PC-9 (cell line): ENCODE results near the gene PPHLN1. TPM values are rescaled to one million over a fixed set of nuclear protein-coding genes. Genes with fewer than 3 reads are reported as not detected.
A peak's percentile ranks its signal among the peaks of the same experiment; 100 is the strongest.

Experiments
- Bru-seq: library from RNA; stranded (reverse); fragments of 400-500 nt; gene quantifications from one replicate; lab custom pipeline; 2021; lab: Mats Ljungman, UMichigan
- BruChase-seq, 2 experiments: library from RNA; stranded (reverse); fragments of 400-500 nt; gene quantifications; one replicate each; lab custom pipeline; 2021; lab: Mats Ljungman, UMichigan
- BruUV-seq: library from RNA; stranded (reverse); fragments of 400-500 nt; replicated peaks from 2 replicates; lab custom pipeline; 2021; lab: Mats Ljungman, UMichigan
- CTCF ChIA-PET: fragments of 300-600 bp; sonication (Branson Sonifier 250); formaldehyde crosslinking; loops from one replicate; lab custom pipeline; 2022; ENCODE audit warnings: antibody characterized with exemption; lab: Charles Lee
- POLR2A ChIA-PET: fragments of 300-600 bp; sonication (Branson Sonifier 250); formaldehyde crosslinking; loops from one replicate; lab custom pipeline; 2022; ENCODE audit warnings: antibody characterized with exemption; ENCODE audit not compliant: unreplicated experiment; lab: Charles Lee
- DNase-seq, 2 experiments: peaks; one replicate each; pipeline versions ENCODE4 v3.0.0 to v3.0.0-alpha.2; 2015 to 2022; ENCODE audit warnings: mixed read lengths in 1 of 2
- H2AFZ ChIP-seq: fragments of 200-600 bp; sonication (generic); 2 replicates; pipeline ENCODE4 v1.8.1; 2017; ENCODE audit warnings: antibody characterized with exemption
- H3F3A ChIP-seq: fragments of 200-600 bp; sonication (generic); 2 replicates; pipeline ENCODE4 v1.8.1; 2017; ENCODE audit warnings: antibody characterized with exemption, mild to moderate bottlenecking, low read depth; ENCODE audit not compliant: insufficient read depth
- H3K27ac ChIP-seq: fragments of 200-600 bp; sonication (generic); 2 replicates; pipeline ENCODE4 v1.6.1; 2016; ENCODE audit warnings: mixed run types
- H3K27me3 ChIP-seq: fragments of 200-600 bp; sonication (generic); 2 replicates; pipeline ENCODE4 v1.6.1; 2016; ENCODE audit warnings: low read depth, mixed run types; ENCODE audit not compliant: insufficient read depth
- H3K36me3 ChIP-seq: fragments of 200-600 bp; sonication (generic); 2 replicates; pipeline ENCODE4 v1.6.1; 2016; ENCODE audit warnings: low read depth, mixed run types
- H3K4me1 ChIP-seq: fragments of 200-600 bp; sonication (generic); replicated peaks from 2 replicates; pipeline ENCODE4 v1.6.1; 2016; ENCODE audit warnings: mixed run types; ENCODE audit not compliant: insufficient read depth
- H3K4me2 ChIP-seq: fragments of 200-600 bp; sonication (generic); 2 replicates; pipeline ENCODE4 v1.6.1; 2017; ENCODE audit warnings: mixed run types
- H3K4me3 ChIP-seq: fragments of 200-600 bp; sonication (generic); 2 replicates; pipeline ENCODE4 v1.6.1; 2016; ENCODE audit warnings: mixed run types
- H3K79me2 ChIP-seq: fragments of 200-600 bp; sonication (generic); 2 replicates; pipeline ENCODE4 v1.6.1; 2017; ENCODE audit warnings: low read depth, mixed run types
- H3K9me2 ChIP-seq: fragments of 200-600 bp; sonication (generic); 2 replicates; pipeline ENCODE4 v1.8.1; 2017; ENCODE audit warnings: mild to moderate bottlenecking; ENCODE audit not compliant: insufficient read depth
- H3K9me3 ChIP-seq: fragments of 200-600 bp; sonication (generic); 2 replicates; pipeline ENCODE4 v1.8.1; 2016; ENCODE audit warnings: low read depth; ENCODE audit not compliant: insufficient read depth
- H4K20me1 ChIP-seq: fragments of 200-600 bp; sonication (generic); 2 replicates; pipeline ENCODE4 v1.8.1; 2017; ENCODE audit not compliant: insufficient read depth
- CTCF ChIP-seq: fragments of 200-600 bp; sonication (generic); conservative IDR thresholded peaks from 2 replicates; pipeline ENCODE4 v1.6.1; 2017; ENCODE audit warnings: mixed run types, antibody characterized with exemption, mild to moderate bottlenecking, moderate library complexity
- EZH2 ChIP-seq: fragments of 200-600 bp; sonication (generic); IDR thresholded peaks from 2 replicates; pipeline ENCODE4 v1.8.0; 2017; ENCODE audit warnings: antibody characterized with exemption, low read depth
- intact Hi-C: fragments of 100-400 bp; cut with micrococcal nuclease; formaldehyde crosslinking; loops from one replicate; pipeline ENCODE4 v1.10.0; 2022; ENCODE audit not compliant: unreplicated experiment
- long read RNA-seq: library from polyadenylated mRNA; stranded (forward); transcript quantifications from one replicate; pipeline ENCODE4 v2.0.0, GENCODE V29; 2022
- total RNA-seq: library from RNA; stranded (reverse); gene quantifications from 2 replicates; pipeline ENCODE4 v1.2.3, GENCODE V29; 2021

Gene PPHLN1
- 51.1 and 61.9 TPM in 2 replicates for total RNA-seq
- Bru-seq, nascent RNA, result percentile 77 among the genes with signal in this experiment
- percentile 72 among the genes with signal in this experiment for BruChase-seq, experiment 1, labeled RNA remaining after a 2-hour chase
- percentile 60 among the genes with signal in this experiment for BruChase-seq, experiment 2, labeled RNA remaining after a 6-hour chase
- long read RNA-seq, full-length matches to known transcripts, result 18 of 57 reads
- long read RNA-seq, partial matches to known transcripts, result 25 of 57 reads
- long read RNA-seq, other reads (novel, unspliced or antisense), result 14 of 57 reads

GRCh38 chr12:42325653-42326474 lies at the start of gene PPHLN1, which contains the start of gene ZCRB1:
Gene PPHLN1, plus strand, starts transcription at chr12:42326167. Its CDS starts 9,736 bp downstream, at chr12:42335903.
Gene ZCRB1, minus strand, starts transcription at chr12:42326094. Its CDS starts 1,992 bp downstream, at chr12:42324102.
- Histone ChIP-seq H3K4me1 (peaks cover 17% of the 10 kb centered on the region), H3K9me3 (no peaks in the 10 kb centered on the region), H3K9me2 (no peaks in the 10 kb centered on the region), H3K36me3 (no peaks in the 10 kb centered on the region; the same call in 1 of the 2 replicates), H3K4me2 (peak within 1 kb of the TSS; percentile 82), H3K27me3 (no peaks in the 10 kb centered on the region), H2AFZ (peak within 1 kb of the TSS; percentile 96), H4K20me1 (peaks cover 15% of the 10 kb centered on the region; the same call in 1 of the 2 replicates), H3K79me2 (peaks cover 60% of the 10 kb centered on the region), H3F3A (peaks cover 3% of the 10 kb centered on the region; the same call in 1 of the 2 replicates), H3K27ac (peak within 1 kb of the TSS; percentile 64), H3K4me3 (peak within 1 kb of the TSS; percentile 95)
- intact Hi-C loops, result loop anchor here (5.0 kb wide), 2 partner anchors 89 to 184 kb away; partner anchors contain the start of genes GXYLT1 and YAF2
- ChIA-PET POLR2A (interaction anchor here (0.7 kb wide), 1 partner anchor 1496 kb away, joined by 3 read pairs; no protein-coding TSS in a partner anchor), CTCF (no interaction called here)
- DNase-seq, result peak; percentile 71 to 73
- BruUV-seq, result TSS peak; percentile 66
- no peak for TF ChIP-seq EZH2
- TF ChIP-seq CTCF, result no peak

GRCh38 chr12:42277396-42278127 lies 48.4 kb upstream of the PPHLN1 start:
- H4K20me1 ChIP-seq, result no peaks in the 10 kb centered on the region
- H3K4me1 ChIP-seq, result no peaks in the 10 kb centered on the region
- H3K27ac ChIP-seq, result no peak overlapping the region
- no peak overlapping the region for H3K4me2 ChIP-seq
- intact Hi-C loops, result no loop called here
- no TSS peak for BruUV-seq
- no peaks in the 10 kb centered on the region for H3K9me2 ChIP-seq
- no peaks in the 10 kb centered on the region for H3K36me3 ChIP-seq
- POLR2A ChIA-PET, result no interaction called here
- TF ChIP-seq CTCF, result no peak
- TF ChIP-seq EZH2, result no peak
- H3K4me3 ChIP-seq, result no peak overlapping the region
- H3K79me2 ChIP-seq, result no peaks in the 10 kb centered on the region
- H3K27me3 ChIP-seq, result 0 out of 2 replicates have a peak, but pooled peaks cover 3% of the 10 kb centered on the region
- no peaks in the 10 kb centered on the region for H3F3A ChIP-seq
- peaks cover 3% of the 10 kb centered on the region; the same call in 1 of the 2 replicates for H3K9me3 ChIP-seq
- CTCF ChIA-PET, result no interaction called here
- H2AFZ ChIP-seq, result no peak overlapping the region
- no peak for DNase-seq

GRCh38 chr12:42278128-42278510 lies 47.8 kb upstream of the PPHLN1 start:
- DNase-seq, result no peak
- Histone ChIP-seq H3K36me3 (no peaks in the 10 kb centered on the region), H3K27me3 (no peaks in the 10 kb centered on the region), H4K20me1 (no peaks in the 10 kb centered on the region), H3K9me2 (no peaks in the 10 kb centered on the region), H3K4me3 (no peak overlapping the region), H3K4me1 (no peaks in the 10 kb centered on the region), H3K79me2 (no peaks in the 10 kb centered on the region), H3K27ac (no peak overlapping the region), H3K4me2 (no peak overlapping the region), H2AFZ (no peak overlapping the region), H3K9me3 (no peaks in the 10 kb centered on the region; the same call in 1 of the 2 replicates), H3F3A (no peaks in the 10 kb centered on the region)
- intact Hi-C loops, result no loop called here
- no TSS peak for BruUV-seq
- no peak for TF ChIP-seq CTCF
- no peak for TF ChIP-seq EZH2
- POLR2A ChIA-PET, result no interaction called here
- CTCF ChIA-PET, result no interaction called here
